GM19397 (cell line): ENCODE data around the gene ETF1.

Experiments
- ATAC-seq: cut with Tn5 transposase; IDR thresholded peaks from one replicate; pipeline ENCODE4 v1.9.1; 2021; ENCODE audit warnings: mild to moderate bottlenecking, moderate library complexity; ENCODE audit not compliant: unreplicated experiment

ETF1 gene

GRCh38 chr5:138465261-138466124 lies 77.5 kb downstream of the ETF1 start, which contains the start of gene EGR1:
TSS of gene EGR1 (plus strand) at chr5:138465479. CDS start at chr5:138465762, 283 bp downstream.
- peak; percentile 49 for ATAC-seq

DNA sequence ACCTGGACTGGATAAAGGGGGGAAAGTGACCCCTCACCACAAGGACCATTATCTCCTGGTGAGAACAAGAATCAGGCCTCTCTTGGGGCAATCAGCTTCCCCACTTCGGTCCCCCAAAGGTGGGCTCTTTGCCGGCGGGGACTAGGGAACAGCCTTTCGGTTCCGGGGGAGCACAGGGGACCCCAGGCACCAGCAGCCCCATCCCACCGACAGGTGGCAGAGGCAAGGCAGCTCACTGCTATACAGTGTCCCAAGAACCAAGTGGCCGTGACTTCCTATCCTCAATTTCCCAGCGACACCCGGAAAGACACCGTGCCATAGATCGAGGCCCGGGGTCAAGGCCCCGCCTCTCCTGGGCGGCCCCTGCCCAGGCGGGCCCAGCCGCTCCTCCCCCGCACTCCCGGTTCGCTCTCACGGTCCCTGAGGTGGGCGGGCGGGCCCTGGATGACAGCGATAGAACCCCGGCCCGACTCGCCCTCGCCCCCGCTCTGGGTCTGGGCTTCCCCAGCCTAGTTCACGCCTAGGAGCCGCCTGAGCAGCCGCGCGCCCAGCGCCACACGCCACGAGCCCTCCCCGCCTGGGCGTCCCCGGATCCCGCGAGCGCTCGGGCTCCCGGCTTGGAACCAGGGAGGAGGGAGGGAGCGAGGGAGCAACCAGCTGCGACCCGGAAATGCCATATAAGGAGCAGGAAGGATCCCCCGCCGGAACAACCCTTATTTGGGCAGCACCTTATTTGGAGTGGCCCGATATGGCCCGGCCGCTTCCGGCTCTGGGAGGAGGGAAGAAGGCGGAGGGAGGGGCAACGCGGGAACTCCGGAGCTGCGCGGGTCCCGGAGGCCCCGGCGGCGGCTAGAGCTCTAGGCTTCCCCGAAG lies 78.4 kb downstream of the ETF1 start:
- peak; percentile 74 for ATAC-seq

DNA sequence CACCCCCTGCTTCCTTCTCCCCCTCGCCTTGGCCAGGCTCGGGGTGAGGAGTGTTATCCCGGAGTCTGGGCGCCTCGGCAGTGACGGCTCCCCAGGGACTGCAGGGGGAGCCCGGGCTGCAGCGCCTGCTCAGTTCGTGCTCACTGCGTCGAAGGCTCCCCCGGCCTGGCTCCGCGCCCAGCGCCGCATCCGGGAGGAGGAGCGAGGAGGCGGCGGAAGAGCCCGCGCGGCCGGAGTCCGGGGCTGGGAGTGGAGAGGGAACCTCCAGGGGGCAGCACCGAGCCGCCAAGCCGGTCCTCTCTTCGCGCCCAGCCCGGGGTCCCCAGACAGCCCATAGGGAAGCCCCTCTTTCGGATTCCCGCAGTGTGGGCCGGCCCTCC lies 79.0 kb downstream of the ETF1 start:
- peak; percentile 52 for ATAC-seq

DNA sequence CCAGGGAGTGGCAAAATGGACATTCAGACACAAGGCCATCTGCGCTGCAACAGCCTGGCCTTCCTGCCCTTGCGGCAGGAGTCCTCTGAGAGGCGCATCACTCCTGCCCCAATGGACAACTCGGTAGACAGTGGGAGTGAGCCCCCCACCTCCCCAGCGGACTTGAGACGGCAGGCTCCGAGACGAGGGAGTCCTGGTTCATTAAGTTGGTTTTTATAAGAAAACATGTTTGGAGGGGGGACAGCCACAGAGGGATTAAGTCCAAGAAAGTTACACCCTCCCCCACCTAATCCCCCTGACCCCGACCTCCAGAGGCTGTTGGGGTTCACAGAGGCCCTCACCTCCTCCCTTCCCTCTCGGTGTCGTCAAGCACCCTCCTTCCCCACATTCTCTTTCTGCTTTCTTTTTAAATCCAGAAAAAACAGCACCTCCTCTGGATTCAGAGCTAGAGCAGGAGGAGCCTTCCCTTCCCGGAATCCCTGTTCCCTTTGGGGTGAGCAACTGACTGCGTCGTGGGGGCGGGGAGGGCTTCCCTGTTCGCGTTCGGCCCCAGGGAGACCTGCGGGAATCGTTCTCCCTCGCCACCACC lies 79.5 kb downstream of the ETF1 start:
- ATAC-seq: no peak

- no peak for ATAC-seq
These were observed 81.5 kb downstream of the ETF1 start for GRCh38 chr5:138461343-138462125.

DNA sequence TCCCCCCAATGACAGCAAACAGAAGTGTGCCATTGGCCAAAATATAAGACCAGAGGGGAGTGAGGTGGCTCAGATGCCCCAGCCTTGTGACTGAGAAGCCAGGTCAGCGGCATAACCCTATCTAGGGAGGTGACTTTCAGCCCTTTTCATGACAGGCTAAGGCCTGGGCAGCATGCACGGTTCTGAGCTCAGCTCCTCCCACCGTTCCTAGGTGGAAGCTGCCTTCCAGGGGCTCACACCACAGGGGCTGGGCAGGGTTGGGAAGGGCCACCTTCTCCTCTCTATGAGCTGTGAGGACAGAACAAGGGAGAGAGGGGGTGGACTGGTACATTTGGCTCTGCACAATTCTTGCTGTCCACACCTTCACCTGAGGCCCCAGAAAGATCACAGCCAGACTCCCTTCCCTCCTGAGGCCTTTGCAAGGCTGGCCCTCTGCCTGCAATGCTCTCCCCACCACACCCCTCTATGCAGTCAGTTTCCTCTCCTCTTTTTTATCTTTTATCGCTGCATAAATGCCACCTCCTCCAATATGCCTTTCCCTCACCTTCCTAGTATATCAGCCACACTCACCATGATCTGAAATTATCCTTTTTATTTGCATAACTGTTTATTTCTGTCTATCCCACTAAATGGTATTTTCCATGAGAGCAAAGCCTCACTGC lies 82.9 kb downstream of the ETF1 start:
- no peak for ATAC-seq

DNA sequence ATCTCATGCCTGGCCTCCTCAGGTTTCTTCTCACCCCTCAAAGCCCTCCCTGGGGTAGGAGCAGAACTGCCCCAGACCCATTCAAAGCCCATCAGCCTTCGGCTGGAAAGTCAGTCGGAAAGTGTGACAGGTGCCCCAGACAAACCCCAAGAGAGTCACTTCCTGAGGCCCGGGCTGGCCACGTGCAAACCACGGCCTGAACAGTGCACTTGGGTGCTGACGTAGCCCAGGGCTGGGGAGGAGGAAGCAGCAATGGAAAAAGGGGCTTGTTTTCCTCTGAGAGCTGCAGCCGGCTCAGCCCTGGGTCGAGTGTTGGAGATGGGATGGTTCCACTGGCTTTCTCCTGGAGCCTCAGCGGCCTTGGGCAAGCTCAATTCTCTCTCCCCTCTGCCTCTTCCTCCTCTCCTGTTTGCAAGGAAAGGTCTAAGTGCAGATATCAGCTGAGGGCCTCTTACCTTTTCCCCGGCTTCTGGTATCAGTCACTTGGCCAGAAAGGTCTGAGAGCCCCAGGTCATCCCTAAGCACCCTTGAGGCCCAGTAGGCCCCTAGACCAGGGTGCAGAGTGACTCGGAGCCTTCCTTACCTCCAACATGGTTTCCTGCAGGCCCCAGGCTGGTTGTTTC lies 83.6 kb downstream of the ETF1 start:
- ATAC-seq: no peak

- no peak for ATAC-seq
These were observed 84.2 kb downstream of the ETF1 start for GRCh38 chr5:138458856-138459255.

DNA sequence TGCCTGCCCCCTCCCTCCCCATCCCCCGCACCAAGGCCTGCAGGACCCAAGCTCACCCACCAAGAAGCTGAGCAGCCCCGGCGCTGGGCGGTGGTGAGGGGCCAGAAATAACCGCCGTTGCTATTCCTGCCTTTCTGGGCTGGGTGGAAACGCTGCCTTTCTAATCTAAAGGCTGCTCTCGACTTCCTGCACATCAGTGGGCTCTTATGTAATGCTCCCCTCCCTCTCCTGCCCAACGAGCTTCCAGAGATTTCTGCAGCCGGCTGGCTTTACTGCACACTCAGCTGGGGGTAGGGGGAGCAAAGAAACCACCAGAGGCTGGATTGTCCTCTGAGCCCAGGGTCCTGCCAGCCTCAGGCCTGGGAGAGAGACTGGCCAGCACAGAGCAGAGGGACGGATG lies 84.7 kb downstream of the ETF1 start:
- ATAC-seq: no peak

DNA sequence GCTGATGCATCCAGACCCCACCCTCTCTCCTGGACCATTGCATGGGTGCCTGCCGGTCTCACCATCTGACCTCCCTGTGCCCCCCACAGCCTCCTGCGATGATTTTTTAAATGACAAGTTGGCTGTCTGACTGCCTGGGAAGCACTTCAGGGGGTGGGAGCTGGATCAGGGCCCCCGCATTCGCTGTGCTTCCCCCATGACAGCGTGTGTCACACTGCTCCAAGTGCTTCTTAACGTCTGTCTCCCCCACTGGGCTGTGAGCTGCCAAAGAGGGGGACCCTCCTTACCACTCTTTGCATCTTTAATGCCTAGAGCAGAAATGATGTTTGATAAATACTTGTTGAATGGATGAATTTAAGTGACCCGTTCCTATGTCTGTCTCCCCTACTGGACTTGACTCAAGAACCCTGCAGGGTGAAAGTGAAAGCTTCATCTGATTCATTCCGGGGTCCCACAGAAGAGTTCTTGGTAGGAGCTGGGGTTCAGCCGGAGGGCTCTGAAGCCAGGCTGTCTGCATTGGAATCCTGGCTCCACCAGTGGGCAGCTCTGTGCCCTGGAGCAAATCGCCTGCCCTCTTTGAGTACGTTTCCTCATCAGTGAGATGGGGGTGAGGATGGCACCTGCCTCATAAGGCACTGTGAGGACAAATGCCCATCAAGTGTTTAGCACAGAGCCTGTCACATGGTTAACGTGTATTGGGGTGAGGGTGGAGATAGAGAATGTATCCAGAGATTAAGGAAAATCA lies 85.3 kb downstream of the ETF1 start:
- no peak for ATAC-seq
